ENCODE data around the gene ZNRF2.
"Not testable (repeated sequence)": the region's sequence is repeated elsewhere in the genome, so short reads cannot be mapped to it uniquely, and the experiment has no call there.

The ZNRF2 gene

DNA sequence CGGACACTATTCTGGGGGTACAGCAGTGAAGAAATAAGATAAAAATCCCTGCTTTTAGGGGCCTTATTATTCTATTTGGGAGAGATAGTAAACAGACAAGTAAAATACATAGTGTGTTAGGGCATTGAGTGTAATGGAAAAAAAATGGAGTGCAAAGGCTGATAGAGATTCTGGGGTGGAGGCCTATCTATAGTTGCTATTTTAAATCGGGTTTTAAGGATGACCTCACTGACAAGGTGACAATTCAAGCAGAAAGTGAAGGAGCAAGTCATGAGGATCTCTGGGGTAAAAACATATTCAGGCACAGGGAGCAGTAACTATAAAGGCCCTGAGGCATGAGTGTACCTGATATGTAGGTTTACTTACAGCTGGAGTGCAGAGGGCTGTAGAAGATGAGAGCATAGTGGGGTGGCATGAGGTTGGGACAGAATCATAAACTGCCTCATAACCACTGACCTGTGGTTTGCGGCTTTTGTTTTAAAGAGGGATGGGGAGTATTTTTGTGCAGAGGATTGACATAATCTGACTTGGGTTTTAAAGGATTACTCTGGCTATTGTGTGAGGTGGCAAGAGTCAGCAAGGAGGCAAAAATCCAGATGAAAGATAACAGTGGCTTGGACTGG lies 8.1 kb downstream of the ZNRF2 start:
- not testable (repeated sequence) for DNase-seq

DNA sequence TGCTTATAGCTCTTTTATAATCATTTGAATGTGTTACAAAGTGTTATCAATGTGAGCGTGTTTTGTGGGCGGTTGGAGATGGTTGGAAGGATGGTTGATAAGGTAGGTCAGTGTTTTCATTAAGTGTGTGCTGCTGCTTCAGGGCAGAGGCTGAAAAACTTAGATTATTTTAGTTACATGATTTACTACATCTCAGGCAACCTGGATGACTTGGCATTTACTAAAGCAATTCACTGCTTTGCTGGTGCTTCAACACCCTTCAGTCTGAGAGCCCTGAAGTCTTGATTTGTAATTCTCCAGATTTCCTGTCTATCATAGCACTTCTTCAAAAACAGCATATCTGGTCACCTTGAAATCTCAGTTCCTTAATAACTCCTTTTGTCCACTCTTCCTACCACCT lies 11.9 kb downstream of the ZNRF2 start:
- DNase-seq: peak; percentile 31

DNA sequence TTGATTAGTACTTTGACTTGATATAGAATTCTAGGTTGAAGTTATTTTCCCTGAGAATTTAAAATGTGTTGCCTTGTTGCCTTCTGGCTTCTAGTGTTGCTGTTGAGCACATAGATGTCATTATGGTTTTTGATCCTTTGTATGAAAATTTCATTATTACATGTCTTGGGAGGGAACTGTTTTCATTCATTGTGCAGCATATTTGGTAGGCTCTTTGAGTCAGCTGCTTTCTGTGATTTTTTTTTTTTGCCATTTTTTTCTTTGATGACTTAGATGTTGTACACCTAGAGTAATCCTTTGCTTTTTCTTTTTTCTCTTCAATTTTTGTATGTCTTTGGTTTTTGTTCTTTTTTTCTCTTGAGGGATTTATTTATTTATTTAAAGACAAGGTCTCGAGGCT lies 13.1 kb downstream of the ZNRF2 start:
- DNase-seq: not testable (repeated sequence)

DNA sequence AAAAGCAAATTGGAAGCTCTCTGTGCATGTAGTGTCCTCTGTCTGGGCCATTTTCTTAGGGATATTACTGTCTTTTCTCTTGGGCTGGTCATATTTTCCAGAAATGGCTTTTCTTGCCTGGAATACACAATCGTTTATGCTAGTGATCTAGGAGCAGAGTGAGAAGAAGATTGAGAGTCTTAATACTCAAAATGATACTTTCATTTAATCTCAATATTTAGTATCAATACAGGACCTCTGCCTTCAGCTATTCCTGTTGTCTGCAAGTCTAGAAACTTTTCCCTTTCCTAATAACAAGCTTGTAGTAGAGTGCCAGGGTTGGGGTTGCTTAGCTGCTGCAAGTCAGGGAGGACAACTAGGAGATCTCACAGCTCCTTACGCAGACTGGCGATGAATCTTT lies 14.0 kb downstream of the ZNRF2 start:
- not testable (repeated sequence) for DNase-seq

DNA sequence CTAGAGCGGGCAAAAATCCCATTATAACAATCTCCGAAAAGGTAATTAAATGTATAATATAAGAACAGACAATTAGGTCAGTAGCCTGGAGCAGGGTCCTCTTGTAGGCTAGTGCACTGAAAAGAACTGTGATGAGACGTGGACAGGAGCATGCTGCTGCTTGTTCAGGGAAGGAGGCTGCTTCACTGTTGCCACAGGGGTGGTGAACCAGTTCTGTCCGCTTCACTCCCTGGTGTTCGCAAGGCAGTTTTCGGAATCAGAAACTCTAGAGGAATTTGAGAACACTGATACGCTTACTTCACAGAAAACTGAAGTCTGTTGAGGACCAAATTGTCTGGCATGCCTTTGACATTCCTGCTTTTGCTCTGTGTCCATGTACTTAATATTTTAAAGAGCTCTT lies 17.4 kb downstream of the ZNRF2 start:
- no peak for DNase-seq

DNA sequence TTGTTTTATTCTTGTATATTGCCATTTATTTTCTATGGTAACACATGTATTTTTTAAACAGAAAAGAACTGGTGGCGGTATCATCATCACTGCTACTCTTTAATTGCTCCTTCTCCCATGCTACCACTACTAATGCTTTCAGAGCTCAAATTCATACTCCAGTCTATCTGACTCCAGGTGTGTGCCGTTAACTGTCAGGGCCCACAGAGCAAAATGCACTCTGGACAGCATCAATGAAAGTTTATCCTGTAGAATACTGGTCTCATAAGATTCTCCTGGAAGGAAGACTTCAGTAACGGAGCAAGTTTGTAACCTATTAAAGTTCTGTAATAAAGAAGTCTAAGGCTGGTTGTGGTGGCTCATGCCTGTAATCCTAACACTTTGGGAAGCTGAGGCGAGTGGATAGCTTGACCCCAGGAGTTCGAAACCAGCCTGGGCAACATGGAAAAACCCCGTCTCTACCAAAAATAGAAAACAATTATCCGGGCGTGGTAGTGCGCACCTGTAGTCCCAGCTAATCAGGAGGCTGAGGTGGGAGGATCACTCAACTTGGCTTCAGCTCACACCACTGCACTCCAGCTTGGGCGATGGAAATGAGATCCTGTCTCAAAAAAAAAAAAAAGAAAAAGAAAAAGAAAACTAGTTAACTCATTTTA lies 18.4 kb downstream of the ZNRF2 start:
- no peak for DNase-seq

DNA sequence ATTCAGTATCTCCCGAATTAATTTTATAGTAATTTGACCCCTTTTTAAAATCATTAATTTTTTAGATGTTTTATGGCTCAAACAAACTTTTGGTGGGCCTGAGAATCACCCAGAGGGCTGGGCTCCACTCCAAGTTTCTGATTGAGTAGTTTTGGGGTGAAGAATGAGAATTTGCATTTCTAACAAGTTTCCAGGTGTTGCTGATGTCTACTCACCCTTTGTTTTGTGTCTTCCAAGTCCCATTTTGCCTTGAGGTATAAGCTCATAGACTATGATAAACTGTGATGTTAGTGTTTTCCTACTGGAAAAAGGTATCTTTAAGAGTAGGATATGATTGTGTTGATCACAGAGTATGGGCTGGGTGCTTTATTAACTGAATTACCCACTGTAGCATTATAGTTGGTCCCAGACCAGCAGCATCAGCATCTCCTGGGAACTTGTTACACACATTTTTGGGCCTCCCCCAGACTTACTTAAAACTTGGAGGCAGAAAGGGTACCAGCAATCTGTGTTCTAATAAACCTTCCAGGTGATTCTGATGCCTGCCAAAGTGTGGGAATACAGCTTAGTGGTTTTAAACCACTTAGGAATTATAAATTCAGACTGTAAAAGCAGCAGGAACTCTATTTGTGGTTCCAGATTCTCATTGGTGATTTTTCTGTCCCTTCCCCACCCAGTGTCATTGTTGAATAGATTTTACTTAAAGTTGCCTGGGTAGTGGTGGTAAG lies 19.1 kb downstream of the ZNRF2 start:
- no peak for DNase-seq

DNA sequence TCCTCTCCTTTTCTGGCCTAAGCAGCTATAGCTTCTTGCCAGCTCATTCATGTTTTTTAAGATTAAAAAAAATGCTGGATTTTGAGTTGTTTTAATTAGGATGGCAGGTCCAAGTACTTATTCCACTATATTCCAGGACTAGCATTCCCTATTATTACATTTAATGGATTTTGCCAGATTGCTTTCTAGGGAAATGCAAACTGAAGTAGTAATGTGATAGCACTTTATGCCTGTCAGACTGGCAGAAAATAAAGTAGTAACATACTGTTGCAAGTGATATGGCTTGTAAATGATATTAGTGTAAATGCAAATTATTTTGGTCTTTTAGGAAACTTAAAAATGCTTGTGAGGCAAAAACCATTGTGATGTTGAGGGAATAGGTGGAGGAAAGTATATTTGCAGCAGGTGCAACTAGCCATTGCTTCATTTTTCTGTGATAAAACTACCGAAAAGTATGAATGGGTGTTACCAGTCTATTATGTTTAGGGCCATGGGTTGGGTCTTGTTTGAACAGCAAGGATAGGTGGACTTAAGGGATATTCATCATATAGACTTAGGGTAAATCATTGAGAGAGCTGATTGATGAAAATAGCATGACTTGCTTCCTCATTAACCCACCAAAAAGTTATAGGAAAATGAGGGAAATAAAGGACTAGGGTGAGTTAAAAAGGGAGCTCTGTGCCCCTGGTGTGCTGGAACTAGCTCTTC lies 19.9 kb downstream of the ZNRF2 start:
- no peak for DNase-seq

DNA sequence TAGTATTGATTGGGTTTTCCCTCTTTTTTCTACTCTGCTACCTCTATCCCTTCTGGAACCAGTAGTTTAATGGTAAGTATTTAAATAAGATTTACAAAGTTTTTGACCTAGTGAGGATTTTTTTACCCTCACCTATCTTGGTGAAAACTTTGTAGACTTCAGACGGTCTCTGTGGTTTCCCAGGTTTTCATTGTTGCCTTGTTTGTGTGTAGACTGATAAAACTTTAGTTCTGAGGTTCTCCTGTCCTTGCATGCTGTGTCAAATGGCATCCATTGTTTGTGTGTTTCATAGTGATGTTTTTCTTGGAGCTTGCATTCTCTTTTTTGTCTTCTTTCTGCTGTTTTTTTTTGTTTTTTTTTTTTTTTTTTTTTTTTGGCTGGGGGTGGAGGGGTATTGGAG lies 22.6 kb downstream of the ZNRF2 start:
- DNase-seq: no peak

DNA sequence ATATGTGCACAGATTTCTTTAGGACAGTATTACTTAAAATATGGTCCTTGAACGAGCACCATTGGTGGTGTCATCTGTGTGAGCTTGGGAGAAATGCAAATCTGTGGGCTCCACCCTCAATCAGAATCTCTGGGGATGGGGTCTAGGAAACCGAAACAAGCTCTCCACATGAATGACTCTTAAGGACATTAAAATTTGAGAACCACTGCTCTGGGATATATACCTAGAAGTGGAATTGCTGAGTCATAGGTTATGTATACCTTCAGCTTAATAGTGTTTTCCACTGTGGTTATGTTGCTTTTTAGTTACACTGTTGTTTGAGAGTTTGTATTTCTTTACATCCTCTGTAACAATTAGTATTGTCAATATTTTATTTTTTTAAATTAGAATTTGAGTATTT lies 24.0 kb downstream of the ZNRF2 start:
- peak; percentile 25 for DNase-seq

DNA sequence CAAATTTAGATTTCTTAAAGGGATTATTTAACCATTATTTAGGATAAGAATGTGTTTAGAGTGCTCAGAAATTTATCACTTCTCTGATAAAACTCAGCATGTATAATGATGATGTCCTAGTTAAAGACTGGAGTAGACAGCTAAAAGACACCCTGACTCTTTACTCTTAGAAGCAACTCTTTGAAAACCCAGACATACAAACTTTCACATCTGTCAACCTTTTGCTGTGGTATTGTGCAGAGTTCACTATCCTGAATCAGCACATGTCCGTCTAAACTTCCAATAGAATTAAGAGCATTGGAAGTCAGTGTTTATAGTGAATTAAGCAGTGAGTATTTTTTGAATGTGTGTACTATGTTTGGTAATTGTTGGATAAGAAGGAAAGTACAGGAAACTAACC lies 24.9 kb downstream of the ZNRF2 start:
- DNase-seq: no peak

DNA sequence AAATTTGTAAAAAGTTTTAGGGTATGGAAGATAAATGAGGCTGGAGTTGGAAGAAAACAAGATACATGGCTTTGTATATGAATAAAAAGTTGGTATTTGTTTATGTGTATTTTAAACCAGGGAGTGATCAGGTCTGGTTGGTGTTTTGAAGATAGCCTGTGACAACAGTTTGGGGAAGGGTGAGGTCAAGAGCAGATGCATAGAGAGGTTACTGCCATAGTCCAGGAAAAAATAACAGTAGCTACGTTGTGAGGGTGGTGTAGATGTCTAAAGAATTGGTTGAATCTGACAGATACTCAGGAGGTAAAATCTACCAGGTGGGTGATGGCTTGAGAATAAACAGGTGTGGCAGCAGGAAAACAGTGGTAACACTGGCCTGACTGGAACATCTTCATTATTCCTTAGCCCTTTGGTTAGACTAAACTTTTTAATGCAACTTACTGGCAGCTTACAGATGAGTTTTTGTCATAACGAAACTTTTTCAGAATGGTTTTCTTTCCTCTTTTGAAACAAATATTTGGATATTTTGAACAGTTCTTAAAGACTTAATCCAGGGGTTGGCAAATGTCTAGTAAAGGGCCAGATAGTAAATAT lies 25.5 kb downstream of the ZNRF2 start:
- no peak for DNase-seq

DNA sequence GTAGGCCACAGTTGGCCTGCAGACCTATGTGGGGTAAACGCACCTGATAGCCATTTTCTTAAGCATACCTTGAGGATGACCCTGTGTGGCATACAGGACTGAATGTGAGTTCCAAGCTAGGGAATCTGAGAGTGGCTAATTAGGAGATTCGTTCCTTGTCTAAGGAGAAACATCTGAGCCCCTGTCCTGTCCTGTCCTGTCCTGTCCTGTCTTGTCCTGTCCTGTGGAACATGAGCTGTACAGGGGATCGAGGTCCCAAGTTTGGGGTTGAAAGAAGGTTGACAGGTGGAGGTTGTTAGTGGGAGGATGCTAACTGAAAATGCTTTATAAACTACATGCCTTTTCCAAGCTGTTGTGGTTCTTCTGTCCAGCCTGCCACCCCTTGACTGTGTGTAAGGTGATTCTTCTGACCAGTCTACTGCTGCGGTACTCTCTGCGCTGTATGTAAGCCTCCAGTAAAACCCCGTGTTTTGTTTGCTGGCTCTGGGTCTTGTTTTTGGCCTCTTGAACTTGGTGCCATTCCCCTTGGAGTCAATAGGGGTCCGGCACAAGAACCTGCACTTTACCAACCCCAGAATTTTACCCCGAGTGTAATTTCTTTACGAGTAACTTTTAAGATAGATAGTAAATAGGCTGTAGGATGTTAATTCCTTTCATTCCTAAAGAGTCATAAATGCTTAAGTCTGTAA lies 26.4 kb downstream of the ZNRF2 start:
- no peak for DNase-seq

DNA sequence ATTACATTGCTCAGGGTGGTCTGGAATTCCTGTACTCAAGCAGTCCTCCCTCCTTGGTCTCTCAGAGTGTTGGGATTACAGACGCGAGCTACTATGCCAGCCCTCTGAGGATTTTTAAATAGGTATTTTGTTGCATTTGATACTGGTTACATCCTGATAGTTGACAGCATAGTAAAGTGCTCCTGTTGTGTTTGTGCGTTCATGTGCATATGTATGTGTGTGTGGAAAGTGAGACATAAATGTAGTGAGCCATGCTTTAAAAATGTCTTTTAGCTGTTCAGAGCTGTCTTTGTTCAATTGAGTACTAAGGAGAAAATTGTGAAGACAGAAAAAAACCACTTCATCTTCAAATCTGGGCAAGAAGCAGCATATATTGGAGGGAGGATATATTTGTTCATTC lies 27.8 kb downstream of the ZNRF2 start:
- no peak for DNase-seq

DNA sequence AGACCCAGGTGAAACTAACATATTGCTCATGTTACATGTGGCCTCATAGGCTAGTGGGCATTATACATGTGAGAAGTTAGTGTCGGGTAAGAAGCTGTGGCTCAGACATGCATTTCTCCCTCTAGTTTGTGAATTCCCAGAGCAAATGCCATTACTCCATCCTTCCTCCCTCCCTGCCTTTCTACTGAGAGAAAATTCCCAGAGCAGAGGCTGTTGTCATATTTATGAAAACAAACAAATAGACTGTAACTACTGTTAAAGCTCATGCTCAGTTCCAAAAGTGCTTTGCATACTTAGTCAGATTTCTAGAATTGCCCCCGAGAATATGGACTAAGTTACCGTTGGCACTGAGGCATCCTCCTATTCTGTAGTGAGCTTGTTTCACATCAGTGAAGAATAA lies 29.0 kb downstream of the ZNRF2 start:
- DNase-seq: no peak

DNA sequence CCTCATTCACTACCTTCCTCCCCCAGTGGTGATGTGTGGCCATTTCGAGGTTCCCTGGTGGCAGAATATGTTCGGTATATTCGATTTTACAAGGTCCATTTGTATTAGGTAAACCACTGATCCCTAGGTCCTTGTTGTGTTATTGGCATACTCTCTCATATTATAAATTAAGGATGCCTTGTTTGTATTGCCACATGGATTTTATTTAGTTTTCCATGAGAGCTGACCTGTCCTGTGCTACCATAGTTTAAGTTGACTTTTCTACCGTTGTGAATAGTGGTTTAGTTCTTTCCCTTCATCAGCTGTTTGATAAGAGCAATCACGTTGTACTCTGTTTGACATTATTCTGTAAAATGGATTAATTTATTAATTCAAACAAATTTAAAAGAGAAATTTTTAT lies 29.4 kb downstream of the ZNRF2 start:
- no peak for DNase-seq

DNA sequence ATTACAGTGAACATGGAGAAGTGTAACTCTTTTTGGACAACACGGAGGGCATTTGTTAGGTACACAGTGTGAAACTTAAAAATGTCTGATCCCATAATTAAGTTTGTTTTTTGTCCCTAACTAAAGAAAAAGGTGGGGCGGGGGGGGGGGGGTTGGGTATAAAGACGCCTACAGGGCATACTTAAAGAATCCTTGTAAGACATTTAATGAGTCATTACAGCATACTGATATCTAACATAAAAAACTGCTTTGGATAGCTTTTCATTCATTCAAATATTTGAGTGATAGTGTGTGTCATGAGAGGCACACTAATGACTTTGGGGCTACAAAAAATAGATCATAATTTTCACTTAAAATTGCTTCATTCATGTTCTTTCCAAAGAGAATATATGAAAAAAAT lies 31.2 kb downstream of the ZNRF2 start:
- DNase-seq: no peak

DNA sequence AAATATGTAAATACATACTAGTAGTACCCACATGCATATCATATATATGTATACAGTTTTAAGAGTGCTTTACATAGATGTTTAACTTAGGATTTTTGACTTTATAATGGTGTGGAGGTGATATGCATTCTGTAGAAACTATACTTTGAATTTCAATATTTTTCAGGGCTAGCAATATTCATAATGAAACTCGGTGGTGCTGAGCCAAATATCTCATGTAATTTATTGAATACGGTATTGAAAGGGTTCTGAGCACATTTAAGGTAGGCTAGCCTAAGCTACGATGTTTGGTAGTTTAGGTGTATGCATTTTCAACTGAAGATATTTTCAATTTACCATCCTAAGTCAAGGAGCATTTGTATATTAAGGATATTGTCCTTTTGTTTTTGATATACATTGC lies 36.0 kb downstream of the ZNRF2 start:
- DNase-seq: no peak

DNA sequence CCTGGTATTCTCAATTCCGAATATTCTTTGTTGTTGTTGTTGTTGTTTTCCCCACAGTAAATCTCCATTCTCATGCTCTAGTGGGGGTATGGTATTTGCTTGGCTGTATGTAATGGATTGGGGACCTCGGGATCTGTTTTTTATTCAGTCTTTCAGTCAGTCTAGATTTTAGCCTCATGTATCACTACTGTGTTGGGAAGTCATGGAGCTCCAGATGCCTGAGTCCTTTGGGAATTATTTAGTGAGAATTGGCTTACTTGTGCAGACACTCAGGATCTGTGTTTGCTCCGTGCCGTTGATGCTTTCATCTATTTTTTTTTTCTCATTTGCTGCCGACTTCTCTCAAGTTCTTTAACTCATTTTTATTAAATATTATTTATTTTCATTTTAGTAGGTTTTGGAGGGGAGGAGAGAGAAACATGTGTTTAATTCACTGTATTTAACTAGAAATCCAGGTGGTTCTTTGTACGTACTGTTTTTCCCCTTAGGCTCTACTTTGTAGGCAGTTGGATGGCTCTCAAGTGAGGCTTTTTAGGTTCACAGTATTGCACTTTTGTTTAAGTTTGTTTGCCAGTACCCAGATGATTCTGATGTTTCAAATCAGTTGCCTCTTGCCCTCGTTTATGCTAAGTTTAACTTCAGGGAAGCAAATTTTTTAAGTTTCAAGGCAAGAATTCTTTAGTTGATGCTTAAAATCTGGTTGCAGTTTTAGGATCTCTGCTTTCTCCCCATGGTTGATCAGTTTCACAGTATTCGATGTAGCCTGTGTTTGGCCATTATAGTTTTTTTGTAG lies 36.9 kb downstream of the ZNRF2 start:
- no peak for DNase-seq

DNA sequence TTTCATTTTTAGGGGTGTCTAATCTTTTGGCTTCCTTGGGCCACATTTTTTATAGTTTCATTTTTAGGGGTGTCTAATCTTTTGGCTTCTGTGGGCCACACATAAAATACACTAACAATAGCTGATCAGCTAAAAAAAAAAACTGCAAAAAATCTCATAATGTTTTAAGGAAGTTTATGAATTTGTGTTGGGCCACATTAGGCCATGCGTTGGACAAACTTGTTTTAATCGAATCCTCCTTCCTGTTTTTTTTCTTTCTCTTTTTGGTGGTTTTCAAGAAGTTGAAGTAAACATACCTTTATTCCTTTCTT lies 37.4 kb downstream of the ZNRF2 start:
- no peak for DNase-seq

DNA sequence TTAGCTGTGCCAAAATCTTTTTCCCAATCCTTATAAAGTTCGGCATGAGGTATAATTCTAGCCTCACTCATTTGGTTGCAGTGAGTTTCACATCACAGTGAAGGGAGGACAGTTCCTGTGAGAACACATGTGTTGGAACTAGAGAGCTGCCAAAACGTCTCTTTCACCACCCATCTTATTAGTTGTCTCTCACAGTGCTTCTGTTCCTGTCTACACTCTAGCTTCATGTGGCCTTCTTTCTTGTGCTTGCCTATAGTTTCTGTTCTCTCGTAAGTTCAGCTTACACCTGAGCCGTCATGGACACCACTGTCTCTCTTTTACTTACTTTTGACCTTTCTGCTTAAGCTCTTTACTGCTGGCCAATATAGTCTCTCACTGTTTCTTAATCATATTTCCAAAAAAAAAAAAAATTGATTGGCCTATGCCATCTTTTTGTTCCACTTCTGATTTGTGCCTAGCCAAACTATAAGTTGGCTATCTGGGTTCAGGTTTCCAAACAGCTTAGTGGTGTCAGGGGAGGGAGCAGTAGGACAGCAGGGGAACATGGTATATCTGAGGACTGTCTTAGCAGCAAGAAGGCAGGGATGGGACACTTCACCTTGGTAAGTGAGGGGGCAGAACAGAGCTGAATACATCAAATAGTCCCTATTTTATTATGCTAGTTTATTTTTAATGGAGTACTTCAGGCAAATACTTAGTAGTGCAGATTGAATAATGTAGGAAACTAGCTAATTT lies 38.0 kb downstream of the ZNRF2 start:
- no peak for DNase-seq

DNA sequence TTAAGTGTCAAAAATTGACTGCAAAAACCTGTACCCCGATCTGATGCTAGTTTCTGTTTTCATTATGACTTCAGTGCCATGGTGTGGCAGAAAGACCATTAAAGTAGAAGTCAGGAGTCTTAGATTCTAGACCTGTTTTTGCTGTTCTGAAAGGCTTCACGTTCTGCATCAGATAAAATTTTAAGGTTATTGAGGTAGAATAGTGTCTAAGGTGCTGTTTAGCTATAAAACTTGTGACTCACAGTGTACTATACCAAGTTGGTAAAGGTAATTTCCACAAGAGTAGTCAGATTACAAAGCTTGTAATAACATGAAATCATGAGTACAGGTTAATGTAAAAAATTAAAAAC lies 38.6 kb downstream of the ZNRF2 start:
- no peak for DNase-seq
